ENCODE data around the gene PCDHA8. TPM values are rescaled to one million over a fixed set of nuclear protein-coding genes. Genes with fewer than 3 reads are reported as not detected.
"Not testable (repeated sequence)": the region's sequence is repeated elsewhere in the genome, so short reads cannot be mapped to it uniquely, and the experiment has no call there.

PCDHA8 gene
- total and polyA plus RNA-seq, 11 donors, result 0.08 to 0.32 (median 0.12) TPM; not detected in 7

GRCh38 chr5:140835622-140836510 is 5.1 kb upstream of the PCDHA8 start:
- WGBS, 4 donors, result 33 to 50% (median 44%) methylated on average over 36 to 103 of the region's 103 CpGs
- no peak overlapping the region for H3K27ac ChIP-seq
- DNase-seq (peak in 2 of 5 donors; percentile 21 to 55), ATAC-seq (no peak)
- H3K4me3 ChIP-seq, result no peak overlapping the region
- intact Hi-C loops (cut with DNase I), result loop anchor here in 2 of 10 donors (10.0 kb wide), 2 partner anchors 209 to 219 kb away; partner anchors contain the start of gene PCDHB1 (in 1 of the 2)
- H3K36me3 ChIP-seq, result no peaks in the 10 kb centered on the region
- H3K9me3 ChIP-seq, result peaks cover 0 to 31% (median 8%) of the 10 kb centered on the region in 12 donors
- peaks cover 9 to 91% (median 24%) of the 10 kb centered on the region in 9 donors for H3K27me3 ChIP-seq
- TF ChIP-seq CTCF (IDR thresholded peaks at IDR 0.05) (no peak), POLR2A (IDR thresholded peaks at IDR 0.05) (no peak)
- H3K4me1 ChIP-seq, result no peaks in the 10 kb centered on the region

GRCh38 chr5:140842798-140843733 is 2.1 kb downstream of the PCDHA8 start:
- H3K4me3 ChIP-seq, result no peak overlapping the region
- peaks cover 0 to 44% (median 14%) of the 10 kb centered on the region in 12 donors for H3K9me3 ChIP-seq
- WGBS, 4 donors, result 36 to 49% (median 43%) methylated on average over 12 to 87 of the region's 87 CpGs
- intact Hi-C loops (cut with DNase I), result no loop called here
- no peaks in the 10 kb centered on the region for H3K4me1 ChIP-seq
- TF ChIP-seq POLR2A (IDR thresholded peaks at IDR 0.05), result no peak
- TF ChIP-seq CTCF (IDR thresholded peaks at IDR 0.05), result no peak
- peaks cover 0 to 82% (median 15%) of the 10 kb centered on the region in 9 donors for H3K27me3 ChIP-seq
- no peak overlapping the region for H3K27ac ChIP-seq
- no peak for DNase-seq
- no peaks in the 10 kb centered on the region for H3K36me3 ChIP-seq
- no peak for ATAC-seq

- H3K27ac ChIP-seq; DNase-seq; H3K4me1 ChIP-seq; H3K36me3 ChIP-seq; ATAC-seq; H3K4me3 ChIP-seq; intact Hi-C loops (cut with DNase I): not testable (repeated sequence)
- 12 to 23% (median 19%) methylated on average over 14 to 46 of the region's 48 CpGs for WGBS, 4 donors
- Histone ChIP-seq H3K27me3 (peaks cover 0 to 64% (median 17%) of the 10 kb centered on the region in 9 donors), H3K9me3 (peaks cover 0 to 29% (median 10%) of the 10 kb centered on the region in 12 donors)
These were observed 7.4 kb downstream of the PCDHA8 start, which contains the start of gene PCDHA9 for GRCh38 chr5:140848139-140849102. TSS of gene PCDHA9 (plus strand) at chr5:140848382. CDS start at chr5:140848496, 114 bp downstream.

- not testable (repeated sequence) for H3K27ac ChIP-seq, H3K4me3 ChIP-seq, H3K4me1 ChIP-seq, DNase-seq, ATAC-seq, H3K36me3 ChIP-seq
- H3K27me3 ChIP-seq, result peaks cover 0 to 73% (median 17%) of the 10 kb centered on the region in 9 donors
- intact Hi-C loops (cut with DNase I), result loop anchor here in 1 of 10 donors (10.0 kb wide), 1 partner anchor 195 kb away; no protein-coding TSS in a partner anchor
- 33 to 51% (median 41%) methylated on average over 44 to 101 of the region's 101 CpGs for WGBS, 4 donors
- H3K9me3 ChIP-seq, result peaks cover 0 to 28% (median 7%) of the 10 kb centered on the region in 12 donors
These were observed 9.0 kb downstream of the PCDHA8 start for GRCh38 chr5:140849831-140850634.
